Erythroblast (primary cell): ENCODE results near the gene PDZRN3.

Experiments used
- GATA1 ChIP-seq: IDR thresholded peaks from 2 replicates; pipeline ENCODE4 v1.6.1; 2011; ENCODE audit warnings: low read depth, mild to moderate bottlenecking, control low read depth, low read length, moderate library complexity
- POLR2A ChIP-seq: IDR thresholded peaks from 2 replicates; pipeline ENCODE4 v1.6.1; 2011; ENCODE audit warnings: mild to moderate bottlenecking, low read length

DNA sequence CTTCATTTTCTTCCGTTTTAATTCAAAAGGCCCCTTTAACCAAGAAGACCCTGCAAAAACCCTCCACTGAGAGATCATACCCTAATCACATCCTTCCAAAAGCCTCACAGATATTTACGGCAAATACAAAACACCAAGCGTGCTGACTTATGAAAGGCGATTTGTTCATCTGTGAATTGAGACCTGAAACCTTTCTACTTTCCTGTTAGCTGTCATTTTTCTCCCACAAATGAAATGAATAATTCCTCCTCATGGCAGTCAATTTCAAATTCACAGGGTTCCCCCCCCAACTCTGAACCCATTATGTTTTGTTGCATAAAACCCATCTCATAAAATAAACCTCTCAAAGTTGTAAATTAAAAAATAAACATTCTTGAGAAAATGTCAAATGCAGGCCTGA, 149.6 kb downstream of the PDZRN3 start:
- TF ChIP-seq POLR2A (no peak), GATA1 (no peak)
